ENCODE results near the gene GALNT2. TPM values are rescaled to one million over a fixed set of nuclear protein-coding genes. Genes with fewer than 3 reads are reported as not detected.

Gene GALNT2
- total RNA-seq, 1 donor from 2014 or later = 81.6 TPM

DNA sequence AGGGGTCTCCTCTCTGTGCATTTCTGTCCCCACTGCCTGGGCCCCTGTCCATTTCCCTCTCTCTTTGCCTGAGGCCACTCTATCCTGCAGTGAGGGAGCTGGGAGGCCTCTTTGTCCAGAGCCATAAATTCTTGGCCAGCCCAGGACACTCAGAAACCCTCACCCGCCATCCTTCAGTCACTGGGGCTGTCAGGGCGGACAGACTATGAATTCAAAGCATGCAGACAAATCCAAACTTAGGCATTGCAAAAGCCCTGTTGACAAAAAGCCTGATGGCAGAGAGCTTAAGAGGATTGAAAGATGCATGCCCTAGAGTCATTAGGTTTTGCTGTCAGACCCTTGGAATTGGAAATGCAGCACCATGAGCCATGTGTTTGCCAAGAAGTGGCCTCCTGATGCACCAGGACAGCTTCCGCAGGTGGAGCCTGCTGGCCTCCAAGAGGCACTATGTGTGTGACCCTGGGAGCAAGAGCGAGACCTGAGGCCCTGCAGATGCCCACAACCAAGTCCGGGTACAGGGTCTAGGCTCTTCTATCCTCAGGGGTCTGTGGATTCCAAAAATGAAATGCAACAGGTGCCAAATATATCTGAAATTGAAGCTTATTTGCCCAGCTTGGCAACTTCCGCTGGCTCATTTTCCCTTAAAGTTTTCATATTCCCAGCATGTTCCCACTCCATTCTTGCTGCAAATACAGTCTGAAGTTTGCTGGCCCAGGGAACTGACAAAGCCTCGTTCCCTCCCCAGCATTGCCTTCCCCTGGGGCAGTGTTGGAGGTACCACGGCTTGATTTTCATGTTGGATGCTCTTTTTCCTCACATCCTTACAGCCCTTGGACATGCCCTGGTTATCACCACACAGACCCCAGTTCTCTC is 181.2 kb downstream of the GALNT2 start:
- no peak for DNase-seq (ENCODE audit: extremely low read depth, low read depth, low spot score)

DNA sequence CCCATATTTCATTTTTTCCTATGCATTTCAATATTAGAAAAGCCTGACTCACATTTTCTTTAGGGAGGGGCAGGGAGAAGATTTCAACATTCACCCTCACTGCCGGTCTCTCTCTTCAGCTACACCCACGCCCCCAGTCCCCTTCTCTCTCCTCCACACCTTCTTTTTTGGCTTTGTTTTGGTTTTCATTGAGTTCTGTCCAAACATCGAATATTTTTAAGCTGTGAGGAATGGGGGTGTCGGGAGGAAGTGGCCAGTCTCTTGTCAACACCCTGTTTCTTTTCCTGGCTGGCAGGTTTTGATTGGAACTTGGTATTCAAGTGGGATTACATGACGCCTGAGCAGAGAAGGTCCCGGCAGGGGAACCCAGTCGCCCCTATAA is 181.8 kb downstream of the GALNT2 start:
- DNase-seq (ENCODE audit: extremely low read depth, low read depth, low spot score) = no peak

- no peak for DNase-seq (ENCODE audit: extremely low read depth, low read depth, low spot score)
Observed at GRCh38 chr1:230249695-230250480, 182.8 kb downstream of the GALNT2 start.

- DNase-seq (ENCODE audit: extremely low read depth, low read depth, low spot score) = no peak
Observed at GRCh38 chr1:230250666-230251065, 183.6 kb downstream of the GALNT2 start.

GRCh38 chr1:230251644-230252191 is 184.7 kb downstream of the GALNT2 start:
- no peak for DNase-seq (ENCODE audit: extremely low read depth, low read depth, low spot score)

DNA sequence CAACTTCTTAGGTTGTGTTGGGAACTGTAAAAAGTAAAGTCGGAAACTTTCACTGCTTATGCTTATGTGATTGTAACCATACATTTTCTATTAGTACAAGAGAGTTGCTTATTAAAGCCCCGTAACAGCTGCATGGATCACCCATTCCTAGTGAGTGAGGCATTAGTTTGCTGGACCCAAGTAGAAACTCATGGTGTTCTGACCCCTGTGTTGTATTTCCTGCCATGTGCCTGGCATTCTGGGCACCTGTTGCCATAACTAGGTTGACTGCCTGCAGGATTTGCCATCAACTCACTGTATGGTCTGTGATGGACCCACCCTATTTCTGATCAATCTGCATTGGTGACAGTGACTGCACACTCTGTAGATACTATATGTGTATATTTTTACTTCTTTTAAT is 186.1 kb downstream of the GALNT2 start:
- no peak for DNase-seq (ENCODE audit: extremely low read depth, low read depth, low spot score)

- no peak for DNase-seq (ENCODE audit: extremely low read depth, low read depth, low spot score)
Observed at GRCh38 chr1:230254265-230254664, 187.2 kb downstream of the GALNT2 start.

GRCh38 chr1:230255116-230255515 is 188.1 kb downstream of the GALNT2 start:
- no peak for DNase-seq (ENCODE audit: extremely low read depth, low read depth, low spot score)

- DNase-seq (ENCODE audit: extremely low read depth, low read depth, low spot score) = no peak
Observed at GRCh38 chr1:230255991-230256390, 189.0 kb downstream of the GALNT2 start.

DNA sequence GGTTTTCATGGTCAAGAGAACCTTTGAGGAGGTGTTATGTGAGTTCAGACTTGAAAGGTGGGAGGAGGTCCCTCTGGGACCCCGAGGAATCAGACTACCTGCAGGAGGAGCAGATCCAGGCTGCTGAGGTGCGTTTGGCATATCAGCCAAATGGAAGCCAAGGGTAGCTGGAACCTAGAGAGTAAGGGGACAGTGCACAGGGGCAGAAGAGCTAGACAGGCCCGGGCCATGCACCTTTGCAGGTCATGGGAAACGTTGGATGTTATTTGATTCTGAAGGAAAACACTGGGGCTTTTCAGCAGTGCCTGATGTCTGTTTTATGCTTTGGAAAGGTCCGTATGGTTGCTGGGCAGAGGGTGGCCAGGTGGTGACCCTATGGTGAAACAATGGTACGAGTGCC is 189.9 kb downstream of the GALNT2 start:
- no peak for DNase-seq (ENCODE audit: extremely low read depth, low read depth, low spot score)

GRCh38 chr1:230259621-230260020 is 192.6 kb downstream of the GALNT2 start:
- DNase-seq (ENCODE audit: extremely low read depth, low read depth, low spot score) = no peak

DNA sequence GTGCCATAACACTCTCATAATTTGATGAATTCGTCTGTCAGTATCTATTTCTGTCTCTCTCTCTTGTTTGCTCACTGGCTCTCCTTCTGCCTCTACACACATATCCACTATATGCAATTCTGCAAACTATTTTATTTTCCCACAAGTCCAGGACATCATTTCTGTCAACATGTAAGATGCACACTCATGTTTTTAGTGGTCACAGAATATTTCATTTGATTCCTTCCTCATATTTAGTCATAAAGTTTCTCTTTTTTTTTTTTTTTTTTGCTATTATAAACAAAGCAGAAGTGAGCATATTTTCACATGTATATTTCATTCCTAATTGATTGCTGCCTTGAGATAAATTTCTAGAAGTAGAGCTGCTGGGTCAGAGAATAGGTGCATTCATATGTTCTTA is 193.8 kb downstream of the GALNT2 start:
- no peak for DNase-seq (ENCODE audit: extremely low read depth, low read depth, low spot score)

DNA sequence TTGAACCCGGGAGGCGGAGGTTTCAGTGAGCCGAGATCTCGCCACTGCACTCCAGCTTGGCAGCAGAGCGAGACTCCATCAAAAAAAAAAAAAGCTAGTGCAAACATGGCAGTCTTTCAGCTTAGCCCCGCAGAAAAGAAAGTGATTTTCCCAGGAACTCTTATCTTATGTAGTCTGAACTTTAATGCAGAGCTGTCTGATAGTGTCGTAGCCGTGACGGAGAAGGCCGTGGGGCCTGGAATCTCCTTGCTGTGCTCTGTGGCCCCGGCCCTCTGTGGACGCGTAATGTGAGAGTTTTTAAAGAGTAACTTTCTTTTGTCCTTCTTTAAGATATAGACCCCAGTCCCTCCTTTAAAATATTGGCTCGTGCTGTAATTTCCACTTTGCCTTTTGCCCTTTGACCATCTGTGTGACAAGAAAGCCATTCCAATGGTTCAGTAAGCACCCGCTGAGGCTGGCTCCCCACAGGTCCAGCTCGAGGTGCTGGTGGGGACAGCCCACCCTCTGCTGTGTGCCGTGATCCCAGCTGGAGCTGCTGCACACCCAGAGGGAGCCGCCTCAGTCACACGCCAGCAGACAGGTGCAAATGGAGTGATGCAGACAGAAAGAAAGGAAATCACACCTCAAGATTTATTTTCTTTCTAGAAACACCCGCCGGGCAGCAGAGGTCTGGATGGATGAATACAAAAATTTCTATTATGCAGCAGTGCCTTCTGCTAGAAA is 195.1 kb downstream of the GALNT2 start:
- DNase-seq (ENCODE audit: extremely low read depth, low read depth, low spot score) = no peak

- no peak for DNase-seq (ENCODE audit: extremely low read depth, low read depth, low spot score)
Observed at GRCh38 chr1:230262867-230263567, 196.0 kb downstream of the GALNT2 start.

DNA sequence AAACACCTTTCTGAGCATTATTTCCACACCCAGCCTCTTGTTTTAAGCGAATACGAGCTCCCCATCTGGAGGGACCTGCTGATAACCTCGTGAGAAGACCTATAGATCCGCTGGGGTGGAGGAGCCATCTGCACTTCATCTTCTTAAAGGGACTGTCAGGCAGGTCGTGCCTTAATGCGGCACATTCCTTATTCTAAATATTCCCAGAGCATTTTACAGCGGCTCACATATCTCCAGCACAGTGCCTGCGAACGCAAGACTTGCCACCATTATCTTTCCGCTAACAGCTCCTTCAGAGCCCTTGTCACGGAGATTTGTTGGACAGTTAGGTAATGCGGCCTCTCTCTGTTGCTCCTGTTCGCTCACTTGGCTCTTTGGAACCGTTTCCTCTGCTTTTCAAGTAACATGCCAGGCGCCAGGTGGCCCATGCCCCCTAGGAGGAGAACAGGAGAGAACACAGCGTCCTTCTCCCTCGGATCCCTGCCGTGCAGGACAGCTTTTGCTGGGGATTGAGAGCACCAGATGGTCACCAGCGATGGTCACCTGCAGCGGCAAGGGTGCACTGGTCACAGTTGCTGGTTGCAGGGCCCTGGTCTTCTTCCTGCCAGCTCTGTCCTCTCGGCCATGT is 196.6 kb downstream of the GALNT2 start:
- no peak for DNase-seq (ENCODE audit: extremely low read depth, low read depth, low spot score)

DNA sequence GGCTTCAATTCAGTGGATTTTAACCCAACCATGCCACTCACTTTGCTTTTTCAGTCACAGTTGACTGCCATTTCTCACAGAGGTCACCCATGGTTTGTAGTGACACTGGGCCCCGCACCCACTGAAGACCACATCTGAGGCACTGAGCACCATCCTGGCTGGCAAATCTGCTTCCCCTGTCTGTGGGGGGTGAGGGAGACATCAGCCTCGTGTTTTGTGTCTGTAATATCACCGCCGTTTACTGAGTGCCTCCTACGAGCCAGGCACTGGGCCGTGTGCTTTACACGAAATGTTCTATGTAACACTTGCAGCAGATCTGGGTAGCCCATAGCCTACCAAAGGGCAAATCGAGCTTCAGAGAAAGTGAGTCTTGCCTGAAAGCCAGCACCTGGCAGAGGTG is 197.3 kb downstream of the GALNT2 start:
- no peak for DNase-seq (ENCODE audit: extremely low read depth, low read depth, low spot score)

DNA sequence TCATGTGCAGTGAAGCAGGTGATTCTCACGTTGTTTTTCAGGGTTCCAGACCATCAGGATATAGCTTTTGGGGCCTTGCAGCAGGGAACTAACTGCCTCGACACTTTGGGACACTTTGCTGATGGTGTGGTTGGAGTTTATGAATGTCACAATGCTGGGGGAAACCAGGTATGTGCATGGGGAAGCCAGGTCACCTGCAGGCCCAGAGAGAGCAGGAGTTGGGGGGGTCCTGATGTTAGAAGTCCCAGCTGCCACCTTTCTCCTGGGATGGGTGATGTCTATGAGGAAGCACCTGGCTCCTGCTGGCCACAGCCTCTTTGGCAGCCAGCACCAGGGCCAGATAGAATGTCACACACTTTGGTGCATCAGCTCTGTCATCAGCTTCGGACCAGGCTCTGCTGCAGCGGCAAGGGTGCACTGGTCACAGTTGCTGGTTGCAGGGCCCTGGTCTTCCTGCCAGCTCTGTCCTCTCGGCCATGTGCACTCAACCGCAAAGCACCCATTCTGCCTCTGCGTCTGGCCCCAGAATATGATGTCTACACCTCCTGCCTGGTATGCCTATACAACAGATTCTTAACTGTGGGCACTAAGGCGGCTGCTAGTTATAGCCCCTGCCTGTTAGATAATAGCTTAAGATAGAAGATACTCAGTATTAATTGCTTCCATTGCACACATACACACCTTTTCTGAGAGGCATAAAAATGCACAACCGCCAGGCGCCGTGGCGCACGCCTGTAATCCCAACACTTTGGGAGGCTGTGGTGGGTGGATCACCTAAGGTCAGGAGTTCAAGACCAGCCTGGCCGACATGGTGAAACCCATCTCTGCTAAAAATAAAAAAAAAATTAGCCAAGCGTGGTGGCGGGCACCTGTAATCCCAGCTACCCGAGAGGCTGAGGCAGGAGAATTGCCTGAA is 198.4 kb downstream of the GALNT2 start:
- DNase-seq (ENCODE audit: extremely low read depth, low read depth, low spot score) = no peak

DNA sequence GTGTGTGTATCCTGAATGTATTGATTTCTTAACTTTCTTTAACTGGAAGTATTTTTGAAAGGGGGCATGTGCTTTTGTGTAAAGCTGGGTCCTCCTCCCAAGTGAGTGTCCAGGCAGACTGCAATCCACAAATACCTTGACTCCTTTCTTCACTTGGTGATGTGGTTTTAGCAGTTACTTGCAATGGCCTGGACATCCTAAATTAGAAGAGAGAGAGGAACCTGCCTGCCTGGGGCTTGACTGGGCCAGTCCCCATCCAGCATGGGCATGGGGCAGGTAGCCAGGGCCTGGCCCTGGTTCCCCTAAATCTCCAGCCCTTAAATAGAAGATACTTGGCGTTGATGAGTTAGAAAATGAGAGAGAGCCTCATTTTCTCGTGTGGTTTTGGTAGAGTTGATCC is 199.4 kb downstream of the GALNT2 start:
- no peak for DNase-seq (ENCODE audit: extremely low read depth, low read depth, low spot score)

Data from glomerular endothelial cell (primary cell).